Spinal cord (tissue), 10 donors: ENCODE results near the gene ARAP1. TPM values are rescaled to one million over a fixed set of nuclear protein-coding genes. Genes with fewer than 3 reads are reported as not detected.
"Not testable (repeated sequence)": the region's sequence is repeated elsewhere in the genome, so short reads cannot be mapped to it uniquely, and the experiment has no call there.

Source experiments
- DNase-seq, 6 donors: peaks; one replicate each; pipeline versions ENCODE4 v3.0.0 to v3.0.0-alpha.2; 2013 to 2015; ENCODE audit warnings: low spot score in 6 of 6, low read depth in 4 of 6
- H3K27ac ChIP-seq: one replicate; pipeline ENCODE4 v1.5.1; 2013; ENCODE audit warnings: low read depth, low read length, control low read depth
- H3K27me3 ChIP-seq: one replicate; pipeline ENCODE4 v1.6.1; 2013; ENCODE audit warnings: low read length; ENCODE audit not compliant: control insufficient read depth, insufficient read depth
- H3K36me3 ChIP-seq: one replicate; pipeline ENCODE4 v1.6.1; 2013; ENCODE audit warnings: low read length; ENCODE audit not compliant: control insufficient read depth, insufficient read depth
- H3K4me1 ChIP-seq: one replicate; pipeline ENCODE4 v1.6.1; 2013; ENCODE audit warnings: low read length; ENCODE audit not compliant: control insufficient read depth, insufficient read depth
- H3K4me3 ChIP-seq: one replicate; pipeline ENCODE4 v1.5.1; 2013; ENCODE audit warnings: low read depth, low read length, control low read depth
- H3K9me3 ChIP-seq: one replicate; pipeline ENCODE4 v1.6.1; 2013; ENCODE audit warnings: low read length; ENCODE audit not compliant: control insufficient read depth, insufficient read depth
- WGBS: methylation state at CpG from one replicate; pipeline ENCODE4 v1.1.5; 2013; ENCODE audit warnings: missing lambda C conversion rate; ENCODE audit not compliant: insufficient coverage; 5-methylcytosine and 5-hydroxymethylcytosine counted together
- long read RNA-seq, 4 donors: transcript quantifications; one replicate each; lab custom pipeline, GENCODE V29; 2026
- polyA plus RNA-seq, 2 donors: library from polyadenylated mRNA; unstranded; fragments of 120-200 nt; gene quantifications; one replicate each; pipeline ENCODE4 v1.2.1, GENCODE V29; 2013; ENCODE audit not compliant: insufficient read length in 2 of 2
- total RNA-seq, 2 donors: library from RNA; depleted of rRNA in 1 of 2; stranded (reverse); fragments of 120-200 nt in 1 of 2; fragments of >200 nt in 1 of 2; gene quantifications; one replicate each; pipeline versions ENCODE4 v1.2.3 to v1.2.4, GENCODE V29; 2013 to 2014
- donor health status: healthy.

ARAP1 gene
- total RNA-seq: 10 to 100 TPM; 49.6 to 79.2 TPM
- 10 to 100 TPM; 44.8 to 54.6 TPM for polyA plus RNA-seq
- long read RNA-seq, donor 1, full-length matches to known transcripts: 1 of 1 reads
- long read RNA-seq, donor 1, partial matches to known transcripts: 0 of 1 reads
- long read RNA-seq, donor 1, other reads (novel, unspliced or antisense): 0 of 1 reads
- long read RNA-seq, donor 2: 0 reads
- long read RNA-seq, donor 3, full-length matches to known transcripts: 1 of 1 reads
- long read RNA-seq, donor 3, partial matches to known transcripts: 0 of 1 reads
- long read RNA-seq, donor 3, other reads (novel, unspliced or antisense): 0 of 1 reads
- long read RNA-seq, donor 4, partial matches to known transcripts: 0 of 6 reads
- long read RNA-seq, donor 4, other reads (novel, unspliced or antisense): 0 of 6 reads

DNA sequence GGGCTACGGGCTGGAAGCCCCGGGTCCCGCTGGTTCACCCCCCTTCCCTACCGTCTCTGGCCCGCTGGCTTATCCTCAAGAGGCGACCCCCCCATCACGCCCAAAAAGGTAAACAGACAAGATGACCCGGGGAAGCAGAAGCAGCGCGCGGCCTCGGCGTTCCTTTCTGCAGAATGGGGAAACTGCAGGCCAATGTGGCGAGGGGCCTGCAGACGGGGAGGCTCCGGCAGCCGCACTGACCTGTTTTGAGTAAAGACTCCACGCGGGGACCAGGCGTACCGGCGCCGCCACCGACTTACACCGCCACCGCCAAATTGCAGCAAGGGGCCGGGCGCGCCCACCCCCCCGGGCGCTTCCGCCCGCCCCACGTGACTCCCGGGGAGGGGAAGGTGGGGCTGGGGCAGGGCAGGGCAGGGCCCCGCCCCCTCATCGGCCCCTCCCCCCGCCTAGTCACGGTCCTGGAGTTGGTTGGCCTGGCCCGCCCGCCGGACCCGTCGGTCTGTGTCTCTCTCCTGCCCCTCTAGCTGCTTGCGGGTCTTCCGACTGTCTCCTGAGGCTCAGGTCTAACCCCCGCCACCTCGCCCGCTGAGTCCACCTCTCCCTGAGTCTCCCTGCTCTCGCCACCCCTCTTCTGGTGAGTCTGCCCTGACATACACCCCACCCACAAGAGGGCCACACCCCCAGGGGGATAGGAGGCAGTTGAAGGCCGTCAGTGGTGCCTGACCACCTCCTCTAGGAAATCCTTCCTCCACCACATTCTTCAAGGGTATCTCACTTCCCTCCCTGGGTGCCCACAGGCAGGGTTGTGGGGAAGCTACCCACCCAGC lies at the start of gene ARAP1:
TSS of gene ARAP1 (minus strand) at position 321 of the 827 bp plus-strand sequence. CDS start 25,280 bp downstream, outside the sequence.
- Histone ChIP-seq H3K27ac (peak within 1 kb of the TSS; percentile 62), H3K4me1 (peaks cover 43% of the 10 kb centered on the region), H3K27me3 (peaks cover 5% of the 10 kb centered on the region), H3K36me3 (peaks cover 22% of the 10 kb centered on the region), H3K4me3 (peak within 1 kb of the TSS; percentile 67), H3K9me3 (no peaks in the 10 kb centered on the region)
- WGBS: 3% methylated on average over 43 of the region's 51 CpGs
- peak in 2 of 6 donors; percentile 22 to 71 for DNase-seq

DNA sequence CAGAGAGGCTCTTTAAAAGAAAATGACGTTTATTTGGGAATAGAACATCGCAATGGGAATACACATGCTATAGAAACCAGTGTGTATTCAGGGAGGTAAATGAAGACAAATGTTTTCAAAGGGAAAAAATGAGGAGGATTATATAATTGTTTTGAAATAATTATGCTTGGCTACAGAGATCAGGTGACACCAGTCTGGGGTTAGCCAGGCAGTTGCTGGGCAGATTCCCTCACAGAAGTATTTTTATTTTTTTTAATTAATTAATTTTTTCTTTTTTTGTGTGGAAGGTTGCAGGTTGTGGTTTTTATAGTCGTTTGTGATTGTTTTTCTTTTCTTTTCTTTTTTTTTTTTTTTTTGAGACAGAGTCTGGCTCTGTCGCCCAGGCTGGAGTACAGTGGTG lies 47.2 kb upstream of the ARAP1 start:
- H3K4me1 ChIP-seq: peaks cover 1% of the 10 kb centered on the region
- 83% methylated on average over 1 of the region's 4 CpGs for WGBS
- no peaks in the 10 kb centered on the region for H3K27me3 ChIP-seq
- no peaks in the 10 kb centered on the region for H3K36me3 ChIP-seq
- no peak overlapping the region for H3K27ac ChIP-seq
- peak in 1 of 6 donors; percentile 46 for DNase-seq
- H3K4me3 ChIP-seq: no peak overlapping the region
- H3K9me3 ChIP-seq: no peaks in the 10 kb centered on the region

GRCh38 chr11:72798361-72798760 lies 46.2 kb upstream of the ARAP1 start:
- H3K4me3 ChIP-seq: no peak overlapping the region
- H3K27ac ChIP-seq: no peak overlapping the region
- no peaks in the 10 kb centered on the region for H3K27me3 ChIP-seq
- WGBS: 100% methylated on average over 1 of the region's 4 CpGs
- H3K4me1 ChIP-seq: peaks cover 7% of the 10 kb centered on the region
- no peak for DNase-seq
- no peaks in the 10 kb centered on the region for H3K36me3 ChIP-seq
- no peaks in the 10 kb centered on the region for H3K9me3 ChIP-seq

DNA sequence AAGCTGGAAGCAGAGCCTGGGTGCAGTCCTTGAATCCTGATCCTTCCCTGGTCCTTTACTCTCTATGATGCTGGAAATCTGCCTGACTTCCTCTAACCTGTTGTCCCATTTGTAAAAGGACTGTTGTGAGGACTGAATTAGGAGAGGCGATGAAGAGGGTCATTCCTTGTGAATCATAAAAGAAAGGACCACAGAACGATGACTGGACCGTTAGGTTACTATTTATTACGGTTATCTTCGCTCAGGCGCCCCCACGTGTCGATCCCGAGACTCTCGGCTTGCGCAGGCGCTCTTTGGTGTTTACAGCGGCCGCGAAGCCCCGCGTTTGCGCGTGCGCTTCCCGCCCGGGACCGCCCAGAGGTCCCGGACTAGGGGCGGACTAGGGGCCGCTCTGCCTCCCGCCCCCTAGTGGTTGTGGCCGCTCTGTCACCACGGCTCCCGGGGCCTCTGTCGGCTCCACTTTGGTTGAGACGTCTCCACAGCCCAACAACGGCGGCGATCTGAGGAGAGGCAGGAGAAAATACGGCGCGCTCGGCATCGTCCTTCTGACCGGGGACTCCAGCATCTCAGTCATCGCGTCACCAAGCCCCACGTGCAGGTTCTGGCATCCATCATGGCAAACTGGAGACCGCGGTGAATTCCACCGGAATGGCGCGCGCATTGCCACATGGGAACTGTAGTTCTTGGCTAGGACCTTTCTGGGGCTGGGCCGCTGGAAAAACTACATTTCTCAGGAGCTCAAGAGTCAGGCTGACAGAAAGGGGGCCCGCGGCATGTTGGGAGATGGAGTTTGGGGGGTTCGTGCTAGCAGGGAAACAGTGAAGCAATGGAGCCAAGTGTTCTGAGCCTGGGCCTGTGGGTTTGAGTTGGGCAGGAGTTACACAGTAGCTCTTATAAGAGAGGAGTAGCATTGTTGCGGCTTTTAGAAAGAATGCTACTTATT lies 41.5 kb upstream of the ARAP1 start, which contains the start of gene STARD10:
TSS of gene STARD10 (minus strand) at position 623 of the 943 bp plus-strand sequence. CDS start 12,866 bp downstream, outside the sequence.
- DNase-seq: peak; percentile 95 to 100 (median 98)
- H3K9me3 ChIP-seq: no peaks in the 10 kb centered on the region
- H3K27me3 ChIP-seq: no peaks in the 10 kb centered on the region
- WGBS: under 1% methylated on average over 53 of the region's 55 CpGs
- peaks cover 7% of the 10 kb centered on the region for H3K36me3 ChIP-seq
- peak within 1 kb of the TSS; percentile 99 for H3K27ac ChIP-seq
- peaks cover 35% of the 10 kb centered on the region for H3K4me1 ChIP-seq
- peak within 1 kb of the TSS; percentile 87 for H3K4me3 ChIP-seq

- Histone ChIP-seq H3K4me3 (peak overlapping the region; percentile 87), H3K27ac (peak overlapping the region; percentile 99), H3K36me3 (peaks cover 7% of the 10 kb centered on the region), H3K4me1 (peaks cover 35% of the 10 kb centered on the region), H3K27me3 (no peaks in the 10 kb centered on the region), H3K9me3 (no peaks in the 10 kb centered on the region)
- DNase-seq: no peak
- no CpG with 5 or more reads among the region's 2 CpGs for WGBS
These were observed 40.8 kb upstream of the ARAP1 start for GRCh38 chr11:72793076-72793424.

DNA sequence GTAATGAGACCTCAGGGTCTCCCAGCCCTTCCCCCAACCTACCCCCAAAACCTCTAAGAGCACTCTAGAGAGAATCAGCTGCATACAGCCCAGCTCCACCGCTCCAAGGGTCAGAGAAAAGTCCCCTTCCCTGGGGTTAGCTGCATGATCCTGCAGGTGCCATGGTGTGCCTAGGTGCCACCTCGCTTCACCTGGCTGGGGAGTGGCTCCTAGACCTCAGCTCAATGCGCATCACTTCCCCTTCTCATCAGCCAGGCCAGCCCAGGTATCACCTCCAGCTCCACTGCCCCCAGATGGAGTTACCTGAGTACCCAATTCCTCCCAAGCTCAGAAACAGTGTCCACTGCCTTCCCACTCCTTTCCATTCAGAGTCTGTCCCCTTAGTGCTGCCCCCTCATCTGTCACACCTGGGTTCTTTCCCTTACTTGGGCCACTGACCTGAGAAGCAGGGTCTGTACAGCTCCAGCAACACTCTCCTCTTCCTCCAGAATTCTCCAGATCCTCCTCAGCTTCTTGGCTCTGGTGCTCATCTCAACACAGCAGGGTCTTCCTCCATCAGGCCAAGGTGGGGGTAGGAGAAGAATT lies 40.3 kb upstream of the ARAP1 start:
- no peaks in the 10 kb centered on the region for H3K27me3 ChIP-seq
- peaks cover 7% of the 10 kb centered on the region for H3K36me3 ChIP-seq
- 100% methylated on average over 3 of the region's 3 CpGs for WGBS
- H3K4me3 ChIP-seq: no peak overlapping the region
- no peak for DNase-seq
- H3K9me3 ChIP-seq: no peaks in the 10 kb centered on the region
- H3K27ac ChIP-seq: peak overlapping the region; percentile 99
- peaks cover 36% of the 10 kb centered on the region for H3K4me1 ChIP-seq

DNA sequence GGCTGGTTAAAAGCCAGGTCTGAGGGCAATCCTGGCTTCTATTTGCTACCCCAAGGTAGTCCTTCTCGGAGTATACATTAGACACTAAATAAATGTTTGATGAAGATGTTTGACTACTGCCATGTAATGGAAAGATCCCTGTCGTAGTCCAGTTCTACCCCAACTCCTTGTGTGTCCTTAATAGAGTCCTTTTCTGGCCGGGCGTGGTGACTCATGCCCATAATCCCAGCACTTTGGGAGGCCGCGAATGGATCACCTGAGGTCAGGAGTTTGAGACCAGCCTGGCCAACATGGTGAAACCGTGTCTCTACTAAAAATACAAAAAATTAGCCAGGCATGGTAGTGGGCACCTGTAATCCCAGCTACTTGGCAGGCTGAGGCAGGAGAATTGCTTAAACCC lies 39.0 kb upstream of the ARAP1 start:
- H3K27ac ChIP-seq, H3K4me3 ChIP-seq, DNase-seq, H3K9me3 ChIP-seq, H3K36me3 ChIP-seq, H3K27me3 ChIP-seq: not testable (repeated sequence)
- H3K4me1 ChIP-seq: peaks cover 42% of the 10 kb centered on the region
- 100% methylated on average over 5 of the region's 7 CpGs for WGBS

GRCh38 chr11:72789493-72790131 lies 37.4 kb upstream of the ARAP1 start:
- H3K4me3 ChIP-seq: no peak overlapping the region
- H3K4me1 ChIP-seq: peaks cover 42% of the 10 kb centered on the region
- H3K9me3 ChIP-seq: no peaks in the 10 kb centered on the region
- 78% methylated on average over 4 of the region's 10 CpGs for WGBS
- H3K36me3 ChIP-seq: peaks cover 9% of the 10 kb centered on the region
- no peak for DNase-seq
- H3K27me3 ChIP-seq: no peaks in the 10 kb centered on the region
- no peak overlapping the region for H3K27ac ChIP-seq
